K562 (cell line): Measurements from ENCODE around the gene ENOX2. TPM values are rescaled to one million over a fixed set of nuclear protein-coding genes. Genes with fewer than 3 reads are reported as not detected.

ENCODE experiments used
- CHCHD3 ChIP-seq: fragments of 250-450 bp; sonication (Bioruptor Pico); IDR thresholded peaks from 2 replicates; pipeline ENCODE4 v2.1.2; 2022; ENCODE audit warnings: mild to moderate bottlenecking
- E2F3 ChIP-seq: fragments of 250-450 bp; sonication (Bioruptor Pico); IDR thresholded peaks from 2 replicates; pipeline ENCODE4 v1.4.0; 2020; ENCODE audit warnings: mild to moderate bottlenecking
- ETS2 ChIP-seq: IDR thresholded peaks from 2 replicates; pipeline ENCODE4 v1.6.1; 2016; ENCODE audit warnings: borderline replicate concordance, missing genetic modification characterization, mild to moderate bottlenecking, moderate library complexity, missing compliant biosample characterization; ENCODE audit not compliant: poor library complexity, severe bottlenecking
- HNRNPUL1 ChIP-seq: fragments of 200-400 bp; formaldehyde crosslinking; IDR thresholded peaks from 2 replicates; pipeline ENCODE4 v1.6.1; 2017; ENCODE audit warnings: low read length
- JUNB ChIP-seq: fragments of 450-650 bp; formaldehyde crosslinking; conservative IDR thresholded peaks from 2 replicates; pipeline ENCODE4 v1.4.0; 2020; ENCODE audit warnings: mild to moderate bottlenecking
- MTA2 ChIP-seq: fragments of 450-650 bp; IDR thresholded peaks from 2 replicates; pipeline ENCODE4 v1.6.1; 2016; ENCODE audit warnings: low read depth
- PHB ChIP-seq: fragments of 250-450 bp; sonication (Bioruptor Pico); IDR thresholded peaks from 2 replicates; pipeline ENCODE4 v1.5.0; 2021
- TAL1 ChIP-seq: fragments of 450-650 bp; IDR thresholded peaks from 2 replicates; pipeline ENCODE4 v1.6.1; 2016; ENCODE audit warnings: mild to moderate bottlenecking
- ZFP36 ChIP-seq: fragments of 150-350 bp; IDR thresholded peaks from 2 replicates; pipeline ENCODE4 v1.6.1; 2018; ENCODE audit warnings: low read length, low read depth; ENCODE audit not compliant: partially characterized antibody
- ZNF583 ChIP-seq: fragments of 250-450 bp; sonication (Bioruptor Pico); IDR thresholded peaks from 2 replicates; pipeline ENCODE4 v1.4.0; 2020
- ZNF77 ChIP-seq: fragments of 250-450 bp; sonication (Bioruptor Pico); IDR thresholded peaks from 2 replicates; pipeline ENCODE4 v1.5.0; 2020
- polyA plus RNA-seq, 8 experiments: library from polyadenylated mRNA; depleted of rRNA in 4 of 8; stranded (reverse) in 5 of 8; unstranded in 3 of 8; fragments of >200 nt; fragmentation: Nextera tagmentation in 2 of 8; fragmentation: Illumina TruSeq in 1 of 8; extraction: Ambion mirVana in 2 of 8; extraction: Trizol in 1 of 8; gene quantifications; 2 replicates each; pipeline versions ENCODE4 v1.2.1 to v1.2.3, GENCODE V29; 2011 to 2014; ENCODE audit warnings: inconsistent platforms in 1 of 8, missing spikeins in 1 of 8
- total RNA-seq, 7 experiments: library from RNA; depleted of rRNA in 6 of 7; stranded (reverse); fragments of >200 nt in 6 of 7; fragmentation: Illumina TruSeq in 2 of 7; extraction: Trizol in 2 of 7; gene quantifications; 2 replicates each; pipeline versions ENCODE4 v1.2.1 to v1.2.3, GENCODE V29; 2011 to 2021; ENCODE audit warnings: low replicate concordance in 1 of 7
- TF ChIP-seq, protein P1 (sequence below): fragments of 250-450 bp; sonication (Bioruptor Pico); IDR thresholded peaks from 2 replicates; pipeline ENCODE4 v1.8.0; 2022; ENCODE audit warnings: moderate library complexity, mild to moderate bottlenecking, inconsistent platforms
- TF ChIP-seq, protein P2 (sequence below): fragments of 250-450 bp; sonication (Bioruptor Pico); IDR thresholded peaks from 2 replicates; pipeline ENCODE4 v1.4.0; 2020
- TF ChIP-seq, protein P3 (sequence below): fragments of 450-650 bp; IDR thresholded peaks from 2 replicates; pipeline ENCODE4 v1.6.1; 2017; ENCODE audit warnings: antibody characterized with exemption, mild to moderate bottlenecking
- TF ChIP-seq, protein P4 (sequence below): fragments of 250-450 bp; sonication (Bioruptor Pico); IDR thresholded peaks from 2 replicates; pipeline ENCODE4 v1.4.0; 2020; ENCODE audit warnings: borderline replicate concordance
- TF ChIP-seq, protein P5 (sequence below): sonication (generic); formaldehyde crosslinking; IDR thresholded peaks from 2 replicates; pipeline ENCODE4 v1.5.0; 2020; ENCODE audit warnings: missing genetic modification reagents
- TF ChIP-seq, protein P6 (sequence below): fragments of 250-450 bp; sonication (Bioruptor Pico); IDR thresholded peaks from 2 replicates; pipeline ENCODE4 v1.5.0; 2020; ENCODE audit warnings: mild to moderate bottlenecking, borderline replicate concordance

The ENOX2 gene
- total and polyA plus RNA-seq, 9 of the 15 experiments (the other 6 are each of a cell fraction or from before 2014, with no cell fraction given) = 6.1 to 24.0 (median 13.8) TPM

DNA sequence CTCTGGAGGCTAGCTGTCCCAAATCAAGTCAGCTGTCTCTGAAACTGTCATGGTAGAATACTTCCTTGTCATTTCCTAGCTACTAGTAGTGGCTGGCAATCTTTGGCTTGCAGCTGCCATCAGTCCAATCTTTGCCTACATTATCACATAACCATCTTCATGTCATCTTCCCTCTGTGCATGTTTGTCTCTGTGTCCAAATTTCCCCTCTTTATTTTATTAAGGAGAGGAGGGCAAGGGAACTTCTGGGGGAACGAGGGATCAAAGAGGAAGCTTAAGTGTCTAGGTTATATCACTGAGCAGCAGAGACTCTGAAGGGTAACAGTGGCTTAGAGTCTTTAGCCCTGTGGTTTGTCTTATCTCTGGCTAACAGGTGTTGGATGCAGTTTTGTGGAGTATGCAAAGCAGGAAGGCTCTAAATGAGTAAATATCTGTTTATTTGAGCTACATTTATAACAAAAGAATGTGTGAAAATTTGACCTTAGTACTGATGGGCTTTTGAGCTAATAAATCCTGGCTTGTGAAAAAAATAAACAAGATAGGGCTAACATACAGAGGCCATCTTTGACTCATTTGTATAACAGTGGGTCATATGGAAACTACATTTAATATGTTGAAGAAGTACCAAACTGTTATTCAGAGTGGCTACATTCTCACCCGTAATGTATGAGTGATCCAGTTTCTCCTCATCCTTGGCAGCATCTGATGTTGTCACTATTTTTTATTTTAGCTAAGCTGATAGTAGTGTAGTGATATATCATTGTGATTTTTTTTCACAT lies 49.4 kb upstream of the ENOX2 start (continued):
- TF ChIP-seq, protein P1, sequence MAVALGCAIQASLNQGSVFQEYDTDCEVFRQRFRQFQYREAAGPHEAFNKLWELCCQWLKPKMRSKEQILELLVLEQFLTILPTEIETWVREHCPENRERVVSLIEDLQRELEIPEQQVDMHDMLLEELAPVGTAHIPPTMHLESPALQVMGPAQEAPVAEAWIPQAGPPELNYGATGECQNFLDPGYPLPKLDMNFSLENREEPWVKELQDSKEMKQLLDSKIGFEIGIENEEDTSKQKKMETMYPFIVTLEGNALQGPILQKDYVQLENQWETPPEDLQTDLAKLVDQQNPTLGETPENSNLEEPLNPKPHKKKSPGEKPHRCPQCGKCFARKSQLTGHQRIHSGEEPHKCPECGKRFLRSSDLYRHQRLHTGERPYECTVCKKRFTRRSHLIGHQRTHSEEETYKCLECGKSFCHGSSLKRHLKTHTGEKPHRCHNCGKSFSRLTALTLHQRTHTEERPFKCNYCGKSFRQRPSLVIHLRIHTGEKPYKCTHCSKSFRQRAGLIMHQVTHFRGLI = no peak
- no peak for TF ChIP-seq ZNF77 (CRISPR knock-in tag)
- no peak for TF ChIP-seq ETS2 (tag)
- TF ChIP-seq, protein P2, sequence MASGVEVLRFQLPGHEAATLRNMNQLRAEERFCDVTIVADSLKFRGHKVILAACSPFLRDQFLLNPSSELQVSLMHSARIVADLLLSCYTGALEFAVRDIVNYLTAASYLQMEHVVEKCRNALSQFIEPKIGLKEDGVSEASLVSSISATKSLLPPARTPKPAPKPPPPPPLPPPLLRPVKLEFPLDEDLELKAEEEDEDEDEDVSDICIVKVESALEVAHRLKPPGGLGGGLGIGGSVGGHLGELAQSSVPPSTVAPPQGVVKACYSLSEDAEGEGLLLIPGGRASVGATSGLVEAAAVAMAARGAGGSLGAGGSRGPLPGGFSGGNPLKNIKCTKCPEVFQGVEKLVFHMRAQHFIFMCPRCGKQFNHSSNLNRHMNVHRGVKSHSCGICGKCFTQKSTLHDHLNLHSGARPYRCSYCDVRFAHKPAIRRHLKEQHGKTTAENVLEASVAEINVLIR (CRISPR knock-in tag) = no peak
- TF ChIP-seq ZFP36 = no peak
- TF ChIP-seq MTA2 = peak; percentile 95
- 0 out of 2 replicates have a peak, but pooled peaks have one; percentile 22 for TF ChIP-seq ZNF583 (CRISPR knock-in tag)
- TF ChIP-seq, protein P3, sequence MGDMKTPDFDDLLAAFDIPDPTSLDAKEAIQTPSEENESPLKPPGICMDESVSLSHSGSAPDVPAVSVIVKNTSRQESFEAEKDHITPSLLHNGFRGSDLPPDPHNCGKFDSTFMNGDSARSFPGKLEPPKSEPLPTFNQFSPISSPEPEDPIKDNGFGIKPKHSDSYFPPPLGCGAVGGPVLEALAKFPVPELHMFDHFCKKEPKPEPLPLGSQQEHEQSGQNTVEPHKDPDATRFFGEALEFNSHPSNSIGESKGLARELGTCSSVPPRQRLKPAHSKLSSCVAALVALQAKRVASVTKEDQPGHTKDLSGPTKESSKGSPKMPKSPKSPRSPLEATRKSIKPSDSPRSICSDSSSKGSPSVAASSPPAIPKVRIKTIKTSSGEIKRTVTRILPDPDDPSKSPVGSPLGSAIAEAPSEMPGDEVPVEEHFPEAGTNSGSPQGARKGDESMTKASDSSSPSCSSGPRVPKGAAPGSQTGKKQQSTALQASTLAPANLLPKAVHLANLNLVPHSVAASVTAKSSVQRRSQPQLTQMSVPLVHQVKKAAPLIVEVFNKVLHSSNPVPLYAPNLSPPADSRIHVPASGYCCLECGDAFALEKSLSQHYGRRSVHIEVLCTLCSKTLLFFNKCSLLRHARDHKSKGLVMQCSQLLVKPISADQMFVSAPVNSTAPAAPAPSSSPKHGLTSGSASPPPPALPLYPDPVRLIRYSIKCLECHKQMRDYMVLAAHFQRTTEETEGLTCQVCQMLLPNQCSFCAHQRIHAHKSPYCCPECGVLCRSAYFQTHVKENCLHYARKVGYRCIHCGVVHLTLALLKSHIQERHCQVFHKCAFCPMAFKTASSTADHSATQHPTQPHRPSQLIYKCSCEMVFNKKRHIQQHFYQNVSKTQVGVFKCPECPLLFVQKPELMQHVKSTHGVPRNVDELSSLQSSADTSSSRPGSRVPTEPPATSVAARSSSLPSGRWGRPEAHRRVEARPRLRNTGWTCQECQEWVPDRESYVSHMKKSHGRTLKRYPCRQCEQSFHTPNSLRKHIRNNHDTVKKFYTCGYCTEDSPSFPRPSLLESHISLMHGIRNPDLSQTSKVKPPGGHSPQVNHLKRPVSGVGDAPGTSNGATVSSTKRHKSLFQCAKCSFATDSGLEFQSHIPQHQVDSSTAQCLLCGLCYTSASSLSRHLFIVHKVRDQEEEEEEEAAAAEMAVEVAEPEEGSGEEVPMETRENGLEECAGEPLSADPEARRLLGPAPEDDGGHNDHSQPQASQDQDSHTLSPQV = no peak
- TF ChIP-seq, protein P4, sequence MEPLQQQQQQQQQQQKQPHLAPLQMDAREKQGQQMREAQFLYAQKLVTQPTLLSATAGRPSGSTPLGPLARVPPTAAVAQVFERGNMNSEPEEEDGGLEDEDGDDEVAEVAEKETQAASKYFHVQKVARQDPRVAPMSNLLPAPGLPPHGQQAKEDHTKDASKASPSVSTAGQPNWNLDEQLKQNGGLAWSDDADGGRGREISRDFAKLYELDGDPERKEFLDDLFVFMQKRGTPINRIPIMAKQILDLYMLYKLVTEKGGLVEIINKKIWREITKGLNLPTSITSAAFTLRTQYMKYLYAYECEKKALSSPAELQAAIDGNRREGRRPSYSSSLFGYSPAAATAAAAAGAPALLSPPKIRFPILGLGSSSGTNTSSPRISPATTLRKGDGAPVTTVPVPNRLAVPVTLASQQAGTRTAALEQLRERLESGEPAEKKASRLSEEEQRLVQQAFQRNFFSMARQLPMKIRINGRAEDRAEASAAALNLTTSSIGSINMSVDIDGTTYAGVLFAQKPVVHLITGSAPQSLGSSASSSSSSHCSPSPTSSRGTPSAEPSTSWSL (CRISPR knock-in tag) = no peak
- TF ChIP-seq, protein P5, sequence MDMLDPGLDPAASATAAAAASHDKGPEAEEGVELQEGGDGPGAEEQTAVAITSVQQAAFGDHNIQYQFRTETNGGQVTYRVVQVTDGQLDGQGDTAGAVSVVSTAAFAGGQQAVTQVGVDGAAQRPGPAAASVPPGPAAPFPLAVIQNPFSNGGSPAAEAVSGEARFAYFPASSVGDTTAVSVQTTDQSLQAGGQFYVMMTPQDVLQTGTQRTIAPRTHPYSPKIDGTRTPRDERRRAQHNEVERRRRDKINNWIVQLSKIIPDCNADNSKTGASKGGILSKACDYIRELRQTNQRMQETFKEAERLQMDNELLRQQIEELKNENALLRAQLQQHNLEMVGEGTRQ (CRISPR knock-in tag) = no peak
- no peak for TF ChIP-seq JUNB
- TF ChIP-seq CHCHD3 (CRISPR knock-in tag) = no peak
- TF ChIP-seq PHB = no peak
- TF ChIP-seq, protein P6, sequence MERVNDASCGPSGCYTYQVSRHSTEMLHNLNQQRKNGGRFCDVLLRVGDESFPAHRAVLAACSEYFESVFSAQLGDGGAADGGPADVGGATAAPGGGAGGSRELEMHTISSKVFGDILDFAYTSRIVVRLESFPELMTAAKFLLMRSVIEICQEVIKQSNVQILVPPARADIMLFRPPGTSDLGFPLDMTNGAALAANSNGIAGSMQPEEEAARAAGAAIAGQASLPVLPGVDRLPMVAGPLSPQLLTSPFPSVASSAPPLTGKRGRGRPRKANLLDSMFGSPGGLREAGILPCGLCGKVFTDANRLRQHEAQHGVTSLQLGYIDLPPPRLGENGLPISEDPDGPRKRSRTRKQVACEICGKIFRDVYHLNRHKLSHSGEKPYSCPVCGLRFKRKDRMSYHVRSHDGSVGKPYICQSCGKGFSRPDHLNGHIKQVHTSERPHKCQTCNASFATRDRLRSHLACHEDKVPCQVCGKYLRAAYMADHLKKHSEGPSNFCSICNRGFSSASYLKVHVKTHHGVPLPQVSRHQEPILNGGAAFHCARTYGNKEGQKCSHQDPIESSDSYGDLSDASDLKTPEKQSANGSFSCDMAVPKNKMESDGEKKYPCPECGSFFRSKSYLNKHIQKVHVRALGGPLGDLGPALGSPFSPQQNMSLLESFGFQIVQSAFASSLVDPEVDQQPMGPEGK (CRISPR knock-in tag) = no peak
- TF ChIP-seq E2F3 (CRISPR knock-in tag) = no peak
- peak; percentile 97 for TF ChIP-seq TAL1
- TF ChIP-seq HNRNPUL1 = no peak
